AG20443 (cell line): ENCODE measurements around the gene PDE1A.

Experiments used
- DNase-seq: peaks from one replicate; pipeline ENCODE4 v3.0.0; 2012; ENCODE audit warnings: low spot score, mixed read lengths

The PDE1A gene

DNA sequence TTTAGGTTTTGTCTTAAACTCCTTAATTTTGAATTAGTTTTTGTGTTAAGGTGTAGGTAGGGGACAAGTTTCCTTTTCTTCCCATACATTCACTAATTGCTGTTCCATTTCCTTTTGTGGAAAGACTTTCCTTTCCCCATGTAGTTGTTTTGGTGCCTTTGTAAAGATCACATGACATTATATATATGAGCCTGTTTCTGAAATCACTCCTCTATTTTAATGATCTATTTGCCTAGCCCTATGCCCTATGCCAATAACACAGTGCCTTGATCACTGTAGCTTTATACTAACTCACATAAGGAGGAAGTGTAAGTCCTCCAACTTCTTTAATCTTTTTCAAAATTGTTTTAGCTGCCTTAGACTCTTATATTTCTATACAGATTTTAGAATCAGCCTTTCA, 229.3 kb downstream of the PDE1A start:
- DNase-seq = no peak

DNA sequence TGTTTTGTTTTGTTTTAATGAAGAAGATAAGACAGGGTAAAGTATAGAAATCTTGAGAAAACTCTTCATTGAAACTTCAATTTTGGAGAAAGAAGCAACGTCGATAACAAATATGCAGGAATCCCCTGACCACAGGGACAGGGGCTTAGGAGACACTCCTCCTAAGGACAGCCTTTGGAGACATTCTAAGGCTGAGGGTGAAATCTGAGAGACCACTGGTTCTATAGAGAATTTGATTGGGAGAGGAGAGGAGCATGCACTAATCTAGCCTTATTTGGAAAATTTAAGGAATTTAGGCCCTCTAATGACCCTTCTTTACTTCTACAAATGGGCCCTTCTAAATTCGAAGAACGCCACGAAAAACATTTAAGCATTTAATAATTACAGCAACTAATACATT, 233.5 kb downstream of the PDE1A start:
- no peak for DNase-seq

DNA sequence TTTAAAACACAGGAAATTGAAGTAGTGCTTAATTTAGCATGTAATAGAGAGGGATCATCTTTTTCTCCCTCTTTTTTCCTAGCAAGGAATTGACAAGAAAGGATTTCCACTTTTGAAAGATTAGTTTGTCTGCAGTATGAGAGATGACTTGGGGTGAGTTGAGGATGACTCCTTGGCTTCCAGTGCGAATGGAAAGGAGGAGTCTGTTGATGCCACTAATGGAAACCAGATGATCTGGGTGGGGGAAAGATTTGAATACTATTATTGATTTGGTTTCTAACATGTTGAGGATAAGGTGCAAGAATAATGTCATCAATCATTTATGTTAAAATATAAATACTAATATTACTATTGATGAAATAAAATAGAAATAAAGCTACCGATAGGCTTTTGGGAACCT, 235.8 kb downstream of the PDE1A start:
- peak; percentile 13 for DNase-seq

DNA sequence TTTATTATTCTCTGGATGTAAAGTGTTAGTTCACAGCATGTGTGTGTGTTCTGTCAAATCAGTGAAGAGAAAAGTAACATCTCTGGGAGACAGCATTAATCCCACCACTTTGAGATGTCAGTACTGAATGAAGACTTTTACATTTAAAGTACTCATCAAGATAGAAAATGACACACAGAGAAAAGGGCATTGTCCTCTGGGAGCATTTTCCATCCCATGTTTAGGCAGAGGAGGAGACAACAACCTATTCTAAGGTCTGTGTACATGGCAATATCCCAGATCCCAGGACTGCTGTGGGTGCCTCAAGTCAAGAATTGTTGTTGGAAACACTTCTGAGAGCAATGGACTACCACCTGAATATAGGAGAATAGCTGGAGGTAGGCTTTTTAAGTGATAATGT, 239.7 kb downstream of the PDE1A start:
- no peak for DNase-seq

DNA sequence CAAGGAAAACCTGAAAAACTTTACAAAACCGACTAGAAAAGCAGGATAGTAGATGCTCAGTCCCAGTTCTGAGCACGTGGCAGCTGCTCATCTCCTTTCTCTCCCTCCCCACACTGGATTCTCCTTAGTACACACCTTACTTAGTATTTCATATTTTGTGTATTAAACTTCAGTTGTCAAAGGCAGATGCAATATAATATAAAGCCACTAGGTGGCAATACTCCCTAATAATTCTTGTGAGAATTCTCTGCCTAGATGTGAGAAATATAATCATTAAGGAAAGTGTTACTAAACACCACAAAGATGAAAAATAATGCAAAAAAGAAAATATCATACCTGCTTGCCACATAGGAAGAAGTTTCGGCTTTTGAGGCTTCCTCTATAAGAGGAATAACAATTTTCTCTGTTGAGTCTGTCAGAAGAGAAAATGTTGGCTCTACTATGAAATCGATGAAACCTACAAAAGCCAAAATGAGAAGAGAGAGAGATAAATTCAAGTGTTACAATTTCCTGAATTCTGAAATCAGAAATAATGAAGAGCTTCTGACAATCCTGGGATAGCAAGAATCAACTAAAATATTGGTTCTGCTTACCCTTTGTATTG, 240.6 kb downstream of the PDE1A start:
- peak; percentile 17 for DNase-seq

DNA sequence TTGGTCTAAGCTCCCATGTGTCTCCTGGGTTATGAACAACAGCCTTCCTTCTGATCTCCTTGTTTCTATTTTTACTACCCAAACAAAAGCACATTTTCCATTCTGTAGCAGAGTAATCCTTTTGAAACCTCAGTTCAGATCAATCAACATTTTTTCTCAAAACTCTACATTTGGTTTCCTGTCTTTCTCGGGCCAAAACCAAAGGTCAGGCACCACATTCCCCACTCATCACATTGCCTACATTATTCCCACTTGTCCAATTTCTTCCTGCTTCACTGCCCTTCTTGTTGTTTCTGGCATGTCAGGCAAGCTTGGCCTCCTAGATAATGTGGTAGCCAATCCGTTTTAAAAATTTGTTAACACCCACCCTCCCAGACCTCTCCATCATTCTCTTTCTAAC, 244.4 kb downstream of the PDE1A start:
- no peak for DNase-seq

DNA sequence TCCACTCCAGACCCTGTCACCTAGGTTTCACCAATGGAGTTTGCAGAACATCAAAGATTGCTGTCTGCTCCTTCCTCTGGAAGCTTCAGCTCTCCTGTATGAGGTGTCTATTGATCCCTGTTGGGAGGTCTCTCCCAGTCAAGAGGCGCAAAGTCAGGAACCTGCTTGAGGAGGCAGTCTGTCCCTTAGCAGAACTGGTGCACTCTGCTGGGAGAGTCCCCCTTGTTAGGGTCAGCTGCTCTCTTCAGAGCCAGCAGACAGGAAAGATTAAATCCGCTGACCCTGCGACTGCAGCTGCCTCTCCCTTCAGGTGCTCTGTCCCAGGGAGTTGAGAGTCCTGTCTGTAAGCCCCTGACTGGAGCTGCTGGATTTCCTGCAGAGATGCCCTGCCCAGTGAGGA, 245.5 kb downstream of the PDE1A start:
- DNase-seq = no peak

DNA sequence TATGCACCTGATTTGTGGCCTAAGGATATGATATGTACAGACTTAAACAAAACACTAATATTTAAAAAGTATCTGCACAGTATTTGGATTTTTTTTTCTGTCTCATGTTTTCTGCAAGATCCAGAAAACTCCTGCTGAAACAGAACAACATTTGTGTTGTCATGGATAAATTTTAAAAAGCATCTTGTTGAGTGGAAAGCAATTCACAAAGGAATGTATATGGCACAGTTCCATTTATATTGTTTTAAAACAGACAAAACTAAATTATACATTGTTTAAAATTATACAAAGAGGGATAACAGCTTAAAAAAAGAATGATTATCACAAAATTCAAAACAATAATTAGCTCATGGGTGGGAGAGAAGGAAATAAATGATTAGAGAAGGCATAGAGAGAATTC, 247.7 kb downstream of the PDE1A start:
- DNase-seq = no peak

DNA sequence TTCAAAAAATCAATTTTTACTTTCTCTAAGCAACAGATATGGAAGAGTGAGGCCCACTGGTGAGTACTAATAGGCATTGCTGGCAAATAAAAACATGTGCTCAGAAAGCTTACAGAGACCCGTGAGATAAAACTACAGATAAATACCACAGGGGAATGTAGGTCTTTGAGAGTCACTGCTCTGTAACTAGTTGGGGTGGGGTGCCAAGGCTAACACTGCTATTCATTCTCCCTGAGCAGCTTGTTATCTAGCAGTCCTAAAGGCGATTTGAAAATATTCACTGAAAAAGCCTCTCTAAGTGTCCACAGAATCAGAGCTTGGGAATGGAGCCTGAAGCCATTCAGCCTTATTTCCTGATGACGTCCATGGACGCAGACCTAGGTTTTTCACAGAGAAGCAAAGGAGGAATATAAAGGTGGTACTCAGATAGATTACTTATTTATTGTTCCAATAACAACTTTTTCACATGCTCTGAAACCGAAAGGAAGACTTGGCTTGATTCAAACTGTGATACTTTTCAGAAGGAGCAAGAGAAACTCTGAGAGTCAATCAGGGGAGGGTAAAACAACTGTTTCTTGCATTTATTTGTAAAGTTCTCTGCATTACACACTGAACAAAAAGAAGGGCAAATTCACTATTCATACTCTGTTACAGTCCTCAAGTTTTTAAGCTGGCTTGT, 252.8 kb downstream of the PDE1A start:
- DNase-seq = no peak

DNA sequence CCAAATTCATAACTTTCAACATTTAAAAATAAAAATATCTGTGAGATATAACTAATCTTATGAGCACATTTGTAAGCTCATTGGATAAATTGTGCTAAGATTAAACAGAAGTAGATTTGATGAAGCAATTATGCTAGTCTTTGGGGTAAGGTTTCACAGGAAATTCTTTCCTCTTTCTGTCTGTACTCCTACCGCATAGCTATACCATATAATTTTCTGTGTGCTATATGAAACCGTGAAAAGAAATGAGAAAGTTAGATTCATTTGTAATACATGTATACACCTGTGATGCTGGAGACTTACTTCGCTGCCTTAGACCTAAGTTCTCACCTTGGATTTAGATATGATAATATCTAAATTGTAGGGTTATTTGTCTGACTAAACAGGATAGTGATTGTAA, 256.5 kb downstream of the PDE1A start:
- DNase-seq = no peak

DNA sequence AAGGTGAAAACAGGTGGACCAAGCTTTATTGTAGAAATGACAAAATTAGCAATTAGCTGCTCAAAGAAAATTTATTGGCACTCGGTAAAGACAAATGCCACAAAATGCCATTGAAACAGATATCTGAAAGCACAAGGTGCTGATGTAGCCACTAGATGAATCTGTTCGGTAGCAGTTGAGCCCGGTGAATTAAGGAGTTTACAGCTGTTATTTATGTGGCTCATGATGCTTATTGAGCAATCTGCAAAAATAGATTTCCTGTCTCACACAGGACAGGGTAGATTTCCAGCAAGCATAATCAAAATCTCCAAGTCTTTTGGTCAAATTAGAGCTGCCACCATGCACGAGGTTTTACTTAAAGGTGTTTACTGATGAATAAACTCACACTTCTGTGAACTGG, 259.0 kb downstream of the PDE1A start:
- DNase-seq = no peak

DNA sequence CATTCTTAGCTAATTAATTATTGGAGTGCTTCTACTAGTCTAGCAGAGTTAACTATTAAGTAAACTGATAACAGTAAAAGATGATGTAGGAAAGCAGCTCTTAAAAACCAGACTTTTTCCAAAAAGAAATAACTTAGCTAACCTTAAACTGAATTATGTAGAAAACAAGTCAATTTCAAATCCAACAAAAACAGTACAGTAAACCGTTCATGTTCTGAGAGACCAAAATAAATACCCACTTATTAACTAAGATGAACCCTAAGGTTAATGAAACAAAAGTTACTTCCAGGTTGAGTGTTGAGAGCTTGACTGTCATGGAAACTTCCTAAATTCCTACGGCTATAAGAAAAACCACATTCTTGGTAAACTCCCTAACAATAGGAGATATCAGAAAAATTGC, 260.0 kb downstream of the PDE1A start:
- DNase-seq = no peak

DNA sequence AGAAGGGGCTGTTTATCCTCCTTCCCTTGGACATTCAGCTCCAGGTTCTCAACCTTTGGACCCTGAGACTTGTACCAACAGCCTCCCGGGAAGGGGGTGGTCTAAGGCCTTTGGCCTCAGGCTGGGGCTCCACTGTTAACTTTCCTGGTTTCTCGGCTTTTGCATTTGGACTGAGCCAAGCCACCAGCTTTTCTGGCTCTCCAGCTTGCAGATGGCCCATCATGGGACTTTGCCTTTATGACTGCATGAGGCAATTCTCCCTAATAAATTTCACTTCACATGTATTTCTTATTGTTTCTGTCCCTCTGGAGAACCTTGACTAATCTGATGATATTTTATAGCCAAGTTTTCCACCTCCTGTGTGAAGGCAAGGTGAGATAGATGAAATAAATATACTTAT, 260.4 kb downstream of the PDE1A start:
- no peak for DNase-seq

DNA sequence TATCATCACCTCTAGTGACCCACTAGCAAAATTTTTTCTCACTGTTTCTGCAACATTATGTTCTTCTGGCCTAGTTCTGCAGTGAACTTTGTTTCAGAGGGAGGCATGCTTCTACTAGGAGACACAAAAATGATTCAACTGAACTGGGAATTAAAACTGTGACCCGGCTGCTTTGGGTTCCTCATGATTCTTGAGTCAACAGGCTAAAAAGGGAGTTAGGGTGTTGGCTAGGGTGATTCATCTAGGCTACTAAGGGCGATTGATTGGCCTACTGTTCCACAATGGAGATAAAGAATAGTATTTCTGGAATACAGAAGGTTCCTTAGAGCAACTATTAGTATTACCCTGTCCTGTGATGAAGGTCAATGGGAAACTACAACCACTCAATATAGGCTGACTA, 261.6 kb downstream of the PDE1A start:
- DNase-seq = no peak

DNA sequence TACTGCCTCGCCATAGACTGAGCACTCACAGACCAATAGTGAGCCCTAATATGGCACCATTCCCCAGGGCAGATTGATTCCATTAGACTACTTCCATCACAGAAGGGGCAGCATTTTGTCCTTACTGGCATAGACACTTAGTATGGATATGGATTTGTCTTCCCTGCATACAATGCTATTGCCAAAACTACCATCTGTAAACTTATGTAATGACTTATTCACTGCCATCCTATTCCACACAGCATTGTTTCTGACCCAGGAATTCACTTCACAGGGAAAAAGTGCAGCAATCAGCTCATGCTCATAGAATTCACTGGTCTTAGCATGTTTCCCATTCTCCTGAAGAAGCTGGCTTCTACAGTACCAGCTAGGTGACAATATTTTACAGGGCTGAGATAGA, 262.1 kb downstream of the PDE1A start:
- DNase-seq = no peak

DNA sequence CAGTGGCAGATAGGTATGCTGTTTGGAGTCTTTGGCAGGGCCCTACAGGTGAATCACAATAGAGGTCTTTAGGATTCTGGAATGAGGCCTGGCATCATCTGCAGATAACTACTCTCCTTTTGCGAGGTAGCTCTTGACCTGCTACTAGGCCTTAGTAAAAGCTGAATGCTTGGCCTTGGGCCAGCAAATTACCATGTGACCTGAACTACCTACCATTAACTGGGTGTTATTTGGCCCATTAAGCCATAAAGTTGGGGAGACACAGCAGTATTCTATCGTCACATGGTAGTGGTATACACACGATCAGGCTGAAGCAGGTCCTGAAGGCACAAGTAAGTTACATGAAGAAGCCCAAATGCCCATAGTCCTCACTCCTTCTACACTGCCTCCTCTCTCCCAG, 263.0 kb downstream of the PDE1A start:
- no peak for DNase-seq

DNA sequence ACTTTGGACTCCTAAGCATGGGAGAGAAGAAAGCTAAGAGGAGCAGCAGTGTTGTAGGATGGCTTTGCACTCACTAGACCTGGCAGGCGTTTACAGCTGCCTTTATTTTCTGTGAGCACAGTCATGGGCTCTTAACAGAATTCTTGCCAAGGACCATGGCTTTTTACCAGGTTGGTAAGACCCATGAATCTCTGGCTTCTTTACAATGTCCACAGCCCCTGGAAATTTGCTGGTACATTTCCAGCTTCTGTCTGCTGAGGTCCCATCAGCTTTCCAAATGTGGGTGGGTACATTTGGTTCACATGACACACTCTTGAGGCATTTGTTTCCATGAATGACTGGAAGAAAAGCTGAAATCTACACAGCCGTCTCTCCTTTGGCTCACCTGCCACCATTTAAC, 278.5 kb downstream of the PDE1A start:
- no peak for DNase-seq

DNA sequence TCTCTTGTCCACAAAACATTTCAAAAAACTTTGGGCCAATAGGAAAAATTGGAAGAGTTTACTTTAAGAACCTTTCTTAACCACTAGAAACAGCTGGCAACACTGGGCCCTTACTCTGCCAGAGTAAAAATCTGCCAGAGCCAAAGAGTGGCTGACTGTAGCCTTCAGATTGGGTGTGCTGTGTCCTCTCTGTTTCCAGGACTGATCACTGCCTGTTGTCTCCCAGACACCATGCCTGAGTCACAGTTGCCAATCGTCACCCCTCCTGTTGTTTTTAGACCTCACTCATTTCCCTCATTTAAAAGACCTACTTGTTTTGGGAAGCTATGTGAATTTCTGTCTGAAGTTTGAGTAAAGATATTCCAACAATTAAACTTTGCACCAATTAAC, 282.1 kb downstream of the PDE1A start:
- DNase-seq = peak; percentile 66

DNA sequence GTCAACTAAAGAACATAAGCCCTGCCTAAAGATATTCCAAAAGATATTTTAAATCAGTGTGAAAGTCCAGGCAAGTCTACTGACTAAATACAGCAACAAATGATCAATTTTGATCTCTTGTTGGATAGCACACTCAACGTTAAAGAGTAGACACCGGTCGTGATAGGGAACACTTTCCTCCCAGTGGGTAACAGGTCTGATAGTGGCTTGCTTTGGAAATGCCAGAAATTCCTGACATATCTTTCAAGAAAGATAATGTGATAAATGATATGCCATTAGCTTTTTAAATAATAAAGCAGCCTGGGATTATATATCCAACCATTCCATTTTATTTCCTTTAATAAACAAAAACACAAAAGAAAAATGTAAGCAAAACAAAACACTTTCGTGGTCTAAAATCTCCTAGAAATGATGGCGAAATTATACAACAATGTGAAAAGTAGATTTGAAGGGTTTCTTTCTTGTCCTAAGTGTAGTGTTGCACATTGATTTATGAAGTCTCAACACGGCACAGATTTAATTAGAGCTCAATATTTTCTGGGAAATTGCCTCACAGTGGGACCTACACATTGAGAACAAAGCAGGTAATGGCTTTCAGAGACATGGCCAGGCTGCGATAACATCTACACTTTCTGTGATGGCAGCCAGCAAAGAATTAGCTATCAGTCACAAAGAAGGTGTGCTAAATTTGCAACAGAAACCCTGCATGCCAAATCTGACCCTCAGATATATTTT, 282.6 kb downstream of the PDE1A start:
- no peak for DNase-seq

DNA sequence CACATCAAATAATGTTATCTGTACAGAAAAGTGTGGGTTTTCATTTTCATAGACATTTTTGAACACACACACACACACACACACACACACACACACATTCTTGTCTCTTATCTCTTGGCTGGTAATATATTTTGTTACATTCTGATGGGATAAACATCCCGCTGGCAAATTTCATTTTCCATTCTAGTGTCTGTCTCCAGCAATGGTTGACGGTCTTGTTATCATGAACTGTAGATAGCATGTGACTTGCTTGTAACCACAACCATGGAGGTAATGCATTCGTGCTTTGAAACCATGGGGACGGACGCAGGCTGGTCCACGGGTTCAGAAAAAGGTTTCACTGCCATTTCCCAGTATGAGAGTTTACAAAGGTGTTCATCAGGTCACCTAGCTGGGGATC, 284.8 kb downstream of the PDE1A start:
- DNase-seq = no peak

DNA sequence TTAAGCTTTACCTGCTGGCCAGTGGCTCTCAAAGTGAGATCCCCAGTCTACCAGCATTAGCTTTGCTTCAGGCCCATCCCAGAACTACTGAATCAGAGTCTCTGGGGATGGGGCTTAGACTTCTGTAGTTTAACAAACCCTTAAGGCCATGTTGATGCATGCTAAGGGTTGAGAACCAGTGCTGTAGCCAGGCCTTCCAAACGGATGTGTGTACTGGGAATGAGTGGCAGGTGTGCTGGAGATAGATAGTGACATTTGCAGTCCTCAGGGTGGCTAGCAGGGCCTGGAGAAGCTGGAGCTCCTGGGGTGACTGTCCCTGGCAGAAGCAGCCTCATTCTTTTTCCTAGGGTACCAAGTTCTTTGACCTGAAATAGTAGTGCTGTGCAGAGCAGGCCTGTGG, 292.6 kb downstream of the PDE1A start:
- no peak for DNase-seq

DNA sequence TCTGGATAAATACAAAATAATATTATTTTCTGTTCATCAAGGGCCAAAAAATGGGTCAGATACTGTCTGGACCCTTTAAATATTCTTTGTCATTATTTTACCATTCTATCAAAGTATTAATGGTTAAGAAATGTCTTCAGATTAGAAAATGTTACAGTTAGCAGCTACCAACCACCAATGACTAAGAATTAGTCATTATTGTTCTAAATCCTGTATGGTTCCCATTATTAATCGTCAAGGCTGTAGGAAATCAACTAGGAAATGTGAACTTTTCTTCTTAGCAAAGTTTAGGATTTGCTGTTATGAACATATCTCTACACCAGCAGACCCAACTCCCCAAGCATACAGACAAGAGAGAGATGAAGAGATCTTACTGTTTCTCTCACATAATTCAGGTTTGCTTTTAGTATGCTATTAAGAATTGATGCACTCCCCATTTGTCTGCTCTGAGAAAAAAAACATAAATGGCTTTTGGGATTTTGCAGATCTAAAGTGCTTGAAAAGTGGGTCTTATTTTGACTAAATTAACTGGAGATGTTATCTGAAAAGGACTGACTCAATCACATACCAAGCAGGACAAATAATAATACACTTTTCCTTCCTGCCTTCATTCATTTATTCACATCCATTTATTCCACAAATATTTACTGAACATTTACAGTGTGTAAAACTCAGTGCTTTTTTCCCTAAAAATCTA, 293.5 kb downstream of the PDE1A start:
- DNase-seq = peak; percentile 16

DNA sequence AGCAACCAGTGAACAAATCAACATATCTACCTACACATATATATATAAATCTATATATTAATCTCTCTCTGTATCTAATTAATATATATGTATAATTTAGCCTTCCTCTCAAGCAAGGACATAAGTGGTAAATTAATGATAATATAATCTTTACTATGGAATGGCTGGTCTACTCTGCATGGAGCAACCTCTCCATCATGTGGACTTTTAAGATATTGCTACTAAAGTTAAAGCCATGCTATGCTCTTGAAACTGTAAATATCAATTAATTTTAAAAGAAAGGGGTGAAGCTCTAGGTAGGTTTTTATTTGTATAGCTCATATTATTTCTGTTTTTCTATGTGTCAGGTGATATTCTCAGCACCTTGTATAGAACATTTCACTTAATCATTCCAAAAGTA, 294.2 kb downstream of the PDE1A start:
- no peak for DNase-seq
